H9 (cell line): Measurements from ENCODE around the gene SPIRE2. TPM values are rescaled to one million over a fixed set of nuclear protein-coding genes. Genes with fewer than 3 reads are reported as not detected.

Experiments used
- DNase-seq: peaks from one replicate; pipeline ENCODE4 v3.0.0-alpha.2; 2017
- H2AFZ ChIP-seq: one replicate; pipeline ENCODE4 v1.6.1; 2013; ENCODE audit warnings: mild to moderate bottlenecking, low read length, control low read depth, moderate library complexity
- H2AK5ac ChIP-seq: 2 replicates; pipeline ENCODE4 v1.6.1; 2013; ENCODE audit warnings: low read length, control low read depth, mixed read lengths; ENCODE audit not compliant: insufficient read length
- H2BK120ac ChIP-seq: one replicate; pipeline ENCODE4 v1.6.1; 2013; ENCODE audit warnings: low read depth, mild to moderate bottlenecking, low read length, control low read depth, inconsistent platforms; ENCODE audit not compliant: poor library complexity, severe bottlenecking
- H2BK12ac ChIP-seq: 2 replicates; pipeline ENCODE4 v1.6.1; 2013; ENCODE audit warnings: low read length, control low read depth, mixed read lengths, low read depth; ENCODE audit not compliant: insufficient read length
- H2BK15ac ChIP-seq: 2 replicates; pipeline ENCODE4 v1.6.1; 2013; ENCODE audit warnings: low read depth, low read length, control low read depth
- H2BK20ac ChIP-seq: one replicate; pipeline ENCODE4 v1.6.1; 2013; ENCODE audit warnings: low read depth, mild to moderate bottlenecking, low read length, control low read depth, inconsistent platforms; ENCODE audit not compliant: poor library complexity, severe bottlenecking
- H2BK5ac ChIP-seq: 2 replicates; pipeline ENCODE4 v1.6.1; 2013; ENCODE audit warnings: low read length, control low read depth, mixed read lengths; ENCODE audit not compliant: insufficient read length
- H3K14ac ChIP-seq: 2 replicates; pipeline ENCODE4 v1.6.1; 2013; ENCODE audit warnings: low read length, control low read depth; ENCODE audit not compliant: insufficient read depth
- H3K18ac ChIP-seq: 2 replicates; pipeline ENCODE4 v1.6.1; 2013; ENCODE audit warnings: low read depth, mild to moderate bottlenecking, mixed read lengths, low read length, control low read depth; ENCODE audit not compliant: insufficient read length
- H3K23ac ChIP-seq: 2 replicates; pipeline ENCODE4 v1.6.1; 2013; ENCODE audit warnings: low read length, control low read depth, mixed read lengths, low read depth; ENCODE audit not compliant: insufficient read length
- H3K23me2 ChIP-seq: 2 replicates; pipeline ENCODE4 v1.6.1; 2013; ENCODE audit warnings: low read depth, mild to moderate bottlenecking, mixed read lengths, low read length, control low read depth; ENCODE audit not compliant: insufficient read length, poor library complexity, severe bottlenecking
- H3K27ac ChIP-seq: 2 replicates; pipeline ENCODE4 v1.5.1; 2013; ENCODE audit warnings: low read length, control low read depth, mixed read lengths, low read depth; ENCODE audit not compliant: insufficient read length
- H3K27me3 ChIP-seq: 2 replicates; pipeline ENCODE4 v1.6.1; 2013; ENCODE audit warnings: low read length, control low read depth, inconsistent platforms; ENCODE audit not compliant: insufficient read depth
- H3K4ac ChIP-seq: 2 replicates; pipeline ENCODE4 v1.6.1; 2013; ENCODE audit warnings: low read depth, mild to moderate bottlenecking, control low read depth, inconsistent platforms, low read length, moderate library complexity
- H3K4me1 ChIP-seq: 2 replicates; pipeline ENCODE4 v1.6.1; 2013; ENCODE audit warnings: low read length, control low read depth, inconsistent platforms; ENCODE audit not compliant: insufficient read depth
- H3K4me2 ChIP-seq: 2 replicates; pipeline ENCODE4 v1.6.1; 2013; ENCODE audit warnings: low read length, control low read depth, mixed read lengths; ENCODE audit not compliant: insufficient read length, insufficient read depth
- H3K56ac ChIP-seq: 2 replicates; pipeline ENCODE4 v1.6.1; 2013; ENCODE audit warnings: low read depth, mild to moderate bottlenecking, mixed read lengths, low read length, control low read depth; ENCODE audit not compliant: insufficient read length
- H3K79me1 ChIP-seq: 2 replicates; pipeline ENCODE4 v1.6.1; 2013; ENCODE audit warnings: low read depth, mild to moderate bottlenecking, moderate library complexity, low read length, control low read depth, inconsistent platforms; ENCODE audit not compliant: insufficient read depth, poor library complexity, severe bottlenecking
- H3K79me2 ChIP-seq: 2 replicates; pipeline ENCODE4 v1.6.1; 2013; ENCODE audit warnings: low read length, control low read depth, inconsistent platforms; ENCODE audit not compliant: insufficient read depth
- H3K9ac ChIP-seq: 2 replicates; pipeline ENCODE4 v1.6.1; 2013; ENCODE audit warnings: low read length, control low read depth, mixed read lengths; ENCODE audit not compliant: insufficient read length; ENCODE audit errors: extremely low read depth
- H3K9me3 ChIP-seq: one replicate; pipeline ENCODE4 v1.6.1; 2013; ENCODE audit warnings: low read depth, low read length, inconsistent platforms; ENCODE audit not compliant: control insufficient read depth
- H3T11ph ChIP-seq: one replicate; pipeline ENCODE4 v1.6.1; 2013; ENCODE audit warnings: mild to moderate bottlenecking, low read length, control low read depth, inconsistent platforms
- H4K20me1 ChIP-seq: one replicate; pipeline ENCODE4 v1.6.1; 2013; ENCODE audit not compliant: control insufficient read depth, insufficient read length, insufficient read depth
- H4K5ac ChIP-seq: 2 replicates; pipeline ENCODE4 v1.6.1; 2013; ENCODE audit warnings: low read depth, mild to moderate bottlenecking, mixed read lengths, low read length, control low read depth; ENCODE audit not compliant: insufficient read length
- H4K8ac ChIP-seq: replicated peaks from 2 replicates; pipeline ENCODE4 v1.6.1; 2013; ENCODE audit warnings: low read length, control low read depth, mixed read lengths, low read depth; ENCODE audit not compliant: insufficient read length
- H4K91ac ChIP-seq: 2 replicates; pipeline ENCODE4 v1.6.1; 2013; ENCODE audit warnings: low read depth, mild to moderate bottlenecking, moderate library complexity, mixed read lengths, low read length, control low read depth; ENCODE audit not compliant: insufficient read length
- H3K27ac Mint-ChIP-seq, 3 experiments: 2 replicates in 2 of 3; 3 replicates in 1 of 3; pipeline ENCODE4 v1.8.0; 2020 to 2021; ENCODE audit warnings: mixed read lengths in 3 of 3, mild to moderate bottlenecking in 1 of 3, moderate library complexity in 1 of 3
- H3K27me3 Mint-ChIP-seq: 2 replicates; pipeline ENCODE4 v1.8.0; 2021; ENCODE audit warnings: low read depth, mild to moderate bottlenecking, moderate library complexity, mixed read lengths
- H3K36me3 Mint-ChIP-seq, 3 experiments: 2 replicates in 2 of 3; 3 replicates in 1 of 3; pipeline ENCODE4 v1.8.0; 2020 to 2021; ENCODE audit warnings: low read depth in 3 of 3, mixed read lengths in 3 of 3; ENCODE audit not compliant: insufficient read depth in 1 of 3
- H3K4me1 Mint-ChIP-seq, 2 experiments: 2 replicates each; pipeline ENCODE4 v1.8.0; 2020; ENCODE audit warnings: mixed read lengths in 2 of 2
- H3K4me3 Mint-ChIP-seq, 2 experiments: 2 replicates in 1 of 2; 3 replicates in 1 of 2; pipeline ENCODE4 v1.8.0; 2020 to 2021; ENCODE audit warnings: mild to moderate bottlenecking in 2 of 2, mixed read lengths in 2 of 2, moderate library complexity in 1 of 2
- H3K9me3 Mint-ChIP-seq, 2 experiments: 2 replicates in 1 of 2; 3 replicates in 1 of 2; pipeline ENCODE4 v1.8.0; 2020; ENCODE audit warnings: mild to moderate bottlenecking in 2 of 2, mixed read lengths in 2 of 2, moderate library complexity in 1 of 2
- WGBS: extraction: QIAGEN DNeasy Blood & Tissue Kit; methylation state at CpG from one replicate; pipeline ENCODE4 v1.1.7; 2013; ENCODE audit warnings: missing lambda C conversion rate, low lambda C conversion rate, mixed read lengths; ENCODE audit not compliant: insufficient read length; ENCODE audit errors: extremely low coverage; 5-methylcytosine and 5-hydroxymethylcytosine counted together
- total RNA-seq: library from RNA; stranded (reverse); gene quantifications from 2 replicates; pipeline ENCODE4 v1.2.1, GENCODE V29; 2021
- TF ChIP-seq, protein P1 (sequence below): fragments of 200-600 bp; sonication (generic); conservative IDR thresholded peaks from 3 replicates; pipeline ENCODE4 v1.8.0; 2021; ENCODE audit warnings: antibody characterized with exemption, mild to moderate bottlenecking

SPIRE2 gene
- total RNA-seq, 1 experiment from 2014 or later: 6.9 TPM

DNA sequence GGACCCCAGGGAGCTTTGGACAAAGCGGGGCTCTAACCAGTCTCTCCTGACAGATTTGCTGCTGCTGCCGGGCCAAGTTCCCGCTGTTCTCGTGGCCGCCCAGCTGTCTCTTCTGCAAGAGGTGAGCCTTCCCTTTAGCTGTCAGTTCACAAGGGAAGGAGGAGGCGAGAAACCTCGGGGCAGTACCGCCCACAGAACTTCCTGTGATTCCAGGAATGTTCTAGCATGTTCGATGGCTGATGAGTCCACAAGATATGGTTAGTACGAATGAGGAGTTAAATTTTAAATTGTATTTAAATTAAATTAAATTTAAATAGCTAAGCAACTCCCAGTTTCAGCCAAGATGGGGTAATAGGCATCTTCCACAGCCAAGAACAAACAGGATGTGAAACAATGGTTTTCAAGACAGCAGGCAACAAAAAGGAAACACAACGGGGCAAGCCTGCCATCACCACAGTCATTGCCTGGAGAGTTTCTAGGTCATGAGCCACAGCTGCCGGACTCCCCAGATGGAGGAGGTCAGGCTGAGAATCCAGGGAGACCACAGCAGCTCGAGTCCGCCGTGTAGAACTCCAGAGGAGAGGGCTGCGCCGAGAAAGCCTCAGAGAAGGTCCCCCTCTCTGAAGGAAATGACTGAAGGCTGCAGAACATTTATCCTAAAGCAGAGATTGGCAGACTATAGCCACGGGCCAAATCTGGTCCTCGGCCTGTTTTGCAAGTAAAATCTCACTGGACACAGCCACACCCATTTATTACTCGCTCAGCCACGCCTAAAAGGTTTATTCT, 35.7 kb downstream of the SPIRE2 start:
- no peak overlapping the region for H3T11ph ChIP-seq
- no peaks in the 10 kb centered on the region for H3K27me3 Mint-ChIP-seq
- no peak overlapping the region for H2BK15ac ChIP-seq
- DNase-seq: no peak
- H3K36me3 Mint-ChIP-seq: peaks cover 14 to 21% (median 17%) of the 10 kb centered on the region in 3 experiments
- no peak overlapping the region for H3K4ac ChIP-seq
- no peaks in the 10 kb centered on the region for H4K20me1 ChIP-seq
- no peaks in the 10 kb centered on the region for H3K79me1 ChIP-seq
- H3K4me1 ChIP-seq: no peaks in the 10 kb centered on the region
- no peak overlapping the region for H3K9ac ChIP-seq
- peaks cover 5% of the 10 kb centered on the region for H3K9me3 ChIP-seq
- H4K8ac ChIP-seq: no peak overlapping the region
- peak overlapping the region in 1 of 3 experiments; percentile 22; a peak in 1 of 7 replicates for H3K27ac Mint-ChIP-seq
- H3K4me3 Mint-ChIP-seq: no peak overlapping the region
- H3K4me1 Mint-ChIP-seq: peaks cover 0 to 3% of the 10 kb centered on the region in 2 experiments; a peak in 2 of 4 replicates
- no peak overlapping the region for H3K56ac ChIP-seq
- no peak overlapping the region for H2BK120ac ChIP-seq
- H3K18ac ChIP-seq: no peak overlapping the region
- TF ChIP-seq, protein P1, sequence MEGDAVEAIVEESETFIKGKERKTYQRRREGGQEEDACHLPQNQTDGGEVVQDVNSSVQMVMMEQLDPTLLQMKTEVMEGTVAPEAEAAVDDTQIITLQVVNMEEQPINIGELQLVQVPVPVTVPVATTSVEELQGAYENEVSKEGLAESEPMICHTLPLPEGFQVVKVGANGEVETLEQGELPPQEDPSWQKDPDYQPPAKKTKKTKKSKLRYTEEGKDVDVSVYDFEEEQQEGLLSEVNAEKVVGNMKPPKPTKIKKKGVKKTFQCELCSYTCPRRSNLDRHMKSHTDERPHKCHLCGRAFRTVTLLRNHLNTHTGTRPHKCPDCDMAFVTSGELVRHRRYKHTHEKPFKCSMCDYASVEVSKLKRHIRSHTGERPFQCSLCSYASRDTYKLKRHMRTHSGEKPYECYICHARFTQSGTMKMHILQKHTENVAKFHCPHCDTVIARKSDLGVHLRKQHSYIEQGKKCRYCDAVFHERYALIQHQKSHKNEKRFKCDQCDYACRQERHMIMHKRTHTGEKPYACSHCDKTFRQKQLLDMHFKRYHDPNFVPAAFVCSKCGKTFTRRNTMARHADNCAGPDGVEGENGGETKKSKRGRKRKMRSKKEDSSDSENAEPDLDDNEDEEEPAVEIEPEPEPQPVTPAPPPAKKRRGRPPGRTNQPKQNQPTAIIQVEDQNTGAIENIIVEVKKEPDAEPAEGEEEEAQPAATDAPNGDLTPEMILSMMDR: no peak
- no peaks in the 10 kb centered on the region for H3K27me3 ChIP-seq
- H4K5ac ChIP-seq: no peak overlapping the region
- peaks cover 8% of the 10 kb centered on the region in 2 experiments; a peak in 4 of 5 replicates for H3K9me3 Mint-ChIP-seq
- no peak overlapping the region for H3K27ac ChIP-seq
- no peak overlapping the region for H2BK12ac ChIP-seq
- no peaks in the 10 kb centered on the region for H3K79me2 ChIP-seq
- no peak overlapping the region for H2BK5ac ChIP-seq
- H2AK5ac ChIP-seq: no peak overlapping the region
- H3K23ac ChIP-seq: no peak overlapping the region
- no peak overlapping the region for H2BK20ac ChIP-seq
- H4K91ac ChIP-seq: no peak overlapping the region
- no peaks in the 10 kb centered on the region for H3K23me2 ChIP-seq
- no peak overlapping the region for H2AFZ ChIP-seq
- no peak overlapping the region for H3K4me2 ChIP-seq
- no peak overlapping the region for H3K14ac ChIP-seq
- no CpG with 5 or more reads among the region's 21 CpGs for WGBS
